Endothelial cell of umbilical vein (primary cell): ENCODE data around the gene PROZ. TPM values are rescaled to one million over a fixed set of nuclear protein-coding genes. Genes with fewer than 3 reads are reported as not detected.

ENCODE experiments used
- BruUV-seq: library from RNA; stranded (reverse); fragments of 400-500 nt; replicated peaks from 2 replicates; lab custom pipeline; 2021; lab: Mats Ljungman, UMichigan
- CTCF ChIA-PET: fragments of 300-600, 350-600 bp; sonication (Branson Sonifier 250); formaldehyde crosslinking; loops from one replicate; lab custom pipeline; 2021; ENCODE audit warnings: antibody characterized with exemption, inconsistent platforms; lab: Charles Lee
- POLR2A ChIA-PET: fragments of 300-600, 350-600 bp; sonication (Branson Sonifier 250); formaldehyde crosslinking; loops from one replicate; lab custom pipeline; 2021; ENCODE audit warnings: antibody characterized with exemption, inconsistent platforms; lab: Charles Lee
- DNase-seq: peaks from one replicate; pipeline ENCODE4 v3.0.0-alpha.2; 2011; ENCODE audit warnings: low read depth, low spot score
- FAIRE-seq: peaks from 2 replicates; lab custom pipeline; 2011; peaks lifted over from hg19 to GRCh38; lab: Jason Lieb, UNC
- H2AFZ ChIP-seq: 2 replicates; pipeline ENCODE4 v1.6.0; 2012; ENCODE audit warnings: low read depth, low read length, control low read depth, inconsistent platforms
- H3K27ac ChIP-seq: 2 replicates; pipeline ENCODE4 v1.5.1; 2011; ENCODE audit warnings: low read depth, mild to moderate bottlenecking, control low read depth, low read length, moderate library complexity; ENCODE audit not compliant: insufficient read depth
- H3K27me3 ChIP-seq, 2 experiments: 2 replicates each; pipeline versions ENCODE4 v1.6.0 to v1.6.1; 2011; ENCODE audit warnings: low read length in 2 of 2, mixed read lengths in 1 of 2; ENCODE audit not compliant: control insufficient read depth in 2 of 2, insufficient read depth in 2 of 2
- H3K36me3 ChIP-seq, 2 experiments: 2 replicates in 1 of 2; 3 replicates in 1 of 2; pipeline ENCODE4 v1.5.1; 2011; ENCODE audit warnings: low read length in 2 of 2, mild to moderate bottlenecking in 1 of 2, moderate library complexity in 1 of 2; ENCODE audit not compliant: control insufficient read depth in 2 of 2, insufficient read depth in 2 of 2; ENCODE audit errors: extremely low read depth in 1 of 2
- H3K4me1 ChIP-seq: 3 replicates; pipeline ENCODE4 v1.5.1; 2011; ENCODE audit warnings: mild to moderate bottlenecking, low read length; ENCODE audit not compliant: control insufficient read depth, insufficient read depth; ENCODE audit errors: extremely low read depth
- H3K4me2 ChIP-seq: 2 replicates; pipeline ENCODE4 v1.6.1; 2011; ENCODE audit warnings: low read length, control low read depth, mixed read lengths; ENCODE audit not compliant: insufficient read depth
- H3K4me3 ChIP-seq, 3 experiments: fragments of 200-600 bp in 1 of 3; sonication (generic), shearing (Covaris generic) in 1 of 3; replicated peaks in 1 of 3; 2 replicates each; pipeline ENCODE4 v1.5.1; 2011 to 2016; ENCODE audit warnings: control low read depth in 3 of 3, low read length in 3 of 3, mild to moderate bottlenecking in 2 of 3, inconsistent platforms in 1 of 3, low read depth in 1 of 3, moderate library complexity in 1 of 3; ENCODE audit not compliant: insufficient read depth in 1 of 3
- H3K79me2 ChIP-seq: 2 replicates; pipeline ENCODE4 v1.6.0; 2012; ENCODE audit warnings: low read length, inconsistent platforms; ENCODE audit not compliant: control insufficient read depth, insufficient read depth
- H3K9ac ChIP-seq: replicated peaks from 2 replicates; pipeline ENCODE3; 2011; ENCODE audit warnings: low read length, control low read depth; ENCODE audit not compliant: insufficient read depth; ENCODE audit errors: extremely low read depth
- H3K9me1 ChIP-seq: replicated peaks from 3 replicates; pipeline ENCODE4 v1.6.0; 2011; ENCODE audit warnings: mild to moderate bottlenecking, low read length; ENCODE audit not compliant: control insufficient read depth, insufficient read depth; ENCODE audit errors: extremely low read depth
- H3K9me3 ChIP-seq: replicated peaks from 2 replicates; pipeline ENCODE4 v1.5.1; 2012; ENCODE audit warnings: low read length, inconsistent platforms; ENCODE audit not compliant: control insufficient read depth, insufficient read depth
- H4K20me1 ChIP-seq: replicated peaks from 2 replicates; pipeline ENCODE3; 2011; ENCODE audit warnings: mild to moderate bottlenecking, low read length; ENCODE audit not compliant: control insufficient read depth, insufficient read depth; ENCODE audit errors: extremely low read depth
- EZH2 ChIP-seq: IDR thresholded peaks from 2 replicates; pipeline ENCODE4 v1.6.1; 2012; ENCODE audit warnings: borderline replicate concordance, low read depth, mild to moderate bottlenecking, moderate library complexity, low read length, inconsistent platforms; ENCODE audit not compliant: severe bottlenecking
- FOS ChIP-seq: IDR thresholded peaks from 2 replicates; pipeline ENCODE4 v1.6.1; 2011; ENCODE audit warnings: mild to moderate bottlenecking, low read length, moderate library complexity, borderline replicate concordance; ENCODE audit not compliant: insufficient read depth
- JUN ChIP-seq: IDR thresholded peaks from 2 replicates; pipeline ENCODE4 v1.6.1; 2011; ENCODE audit warnings: borderline replicate concordance, low read depth; ENCODE audit not compliant: insufficient read length, insufficient read depth
- MYC ChIP-seq: IDR thresholded peaks from one replicate; pipeline ENCODE4 v1.6.1; 2011; ENCODE audit warnings: mild to moderate bottlenecking, low read depth, low read length
- POLR2A ChIP-seq: IDR thresholded peaks from 2 replicates; pipeline ENCODE4 v1.6.1; 2012; ENCODE audit warnings: low read depth, mild to moderate bottlenecking, control low read depth, low read length
- POLR2AphosphoS5 ChIP-seq: IDR thresholded peaks from 2 replicates; pipeline ENCODE4 v1.6.1; 2012; ENCODE audit warnings: low read depth, mild to moderate bottlenecking, control low read depth, low read length, moderate library complexity; ENCODE audit not compliant: insufficient read depth
- dilution Hi-C: fragments of 300-500 bp; cut with MboI; formaldehyde crosslinking; loops from one replicate; pipeline ENCODE4 v1.15.0; 2019; ENCODE audit warnings: low sequenced_read_pairs; ENCODE audit not compliant: extremely low pct_ligation_motif_present
- intact Hi-C: fragments of 100-400 bp; cut with micrococcal nuclease; formaldehyde crosslinking; loops from one replicate; pipeline ENCODE4 v1.10.0; 2022
- polyA plus RNA-seq, 4 experiments: library from polyadenylated mRNA; depleted of rRNA in 3 of 4; stranded (reverse) in 3 of 4; unstranded in 1 of 4; fragments of >200 nt; gene quantifications; 2 replicates each; pipeline versions ENCODE4 v1.2.1 to v1.2.3, GENCODE V29; 2011 to 2012; ENCODE audit warnings: missing spikeins in 1 of 4
- total RNA-seq: library from RNA; stranded (reverse); gene quantifications from 2 replicates; pipeline ENCODE4 v1.2.3, GENCODE V29; 2021
- TF ChIP-seq, protein P1 (sequence below), 2 donors: IDR thresholded peaks; 1 replicate in 1 of 2; 2 replicates in 1 of 2; pipeline ENCODE4 v1.5.1; 2011; ENCODE audit warnings: low read length in 2 of 2, mild to moderate bottlenecking in 2 of 2, moderate library complexity in 2 of 2, control low read depth in 1 of 2, inconsistent platforms in 1 of 2, low read depth in 1 of 2; ENCODE audit not compliant: insufficient read depth in 1 of 2; ENCODE audit errors: extremely low read depth in 1 of 2

PROZ gene
- total and polyA plus RNA-seq, 2 donors (not counting 3 experiments of a cell fraction or from before 2014, with no cell fraction given): not detected

DNA sequence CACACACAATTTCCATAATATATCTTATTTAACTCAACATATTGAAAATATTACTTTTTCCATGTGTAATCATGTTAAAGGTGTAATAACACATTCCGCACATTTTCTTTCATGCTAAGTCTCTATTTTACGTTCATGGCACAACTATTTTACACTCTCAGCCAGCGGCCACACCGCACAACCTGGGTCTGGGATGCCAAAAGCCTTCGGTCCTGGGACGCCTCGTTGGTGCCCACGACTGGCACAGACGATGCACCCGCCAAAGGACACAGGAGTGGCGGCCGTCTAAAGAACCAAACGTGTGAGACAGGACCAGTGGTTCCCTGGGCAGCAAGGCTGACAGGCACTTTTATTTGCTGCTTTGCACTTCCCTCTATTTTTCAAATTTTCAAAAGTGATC lies 10.0 kb upstream of the PROZ start:
- FAIRE-seq (no peak), DNase-seq (no peak)
- CTCF ChIA-PET: no interaction called here
- Histone ChIP-seq H3K4me2 (no peak overlapping the region), H2AFZ (no peak overlapping the region), H3K27me3 (peaks cover 0 to 10% of the 10 kb centered on the region in 2 experiments), H3K9ac (no peak overlapping the region), H3K79me2 (no peaks in the 10 kb centered on the region), H3K4me1 (peaks cover under 1% of the 10 kb centered on the region), H3K9me1 (no peaks in the 10 kb centered on the region), H3K4me3 (no peak overlapping the region), H3K27ac (no peak overlapping the region), H4K20me1 (no peaks in the 10 kb centered on the region), H3K9me3 (no peaks in the 10 kb centered on the region), H3K36me3 (no peaks in the 10 kb centered on the region)
- TF ChIP-seq, protein P1, sequence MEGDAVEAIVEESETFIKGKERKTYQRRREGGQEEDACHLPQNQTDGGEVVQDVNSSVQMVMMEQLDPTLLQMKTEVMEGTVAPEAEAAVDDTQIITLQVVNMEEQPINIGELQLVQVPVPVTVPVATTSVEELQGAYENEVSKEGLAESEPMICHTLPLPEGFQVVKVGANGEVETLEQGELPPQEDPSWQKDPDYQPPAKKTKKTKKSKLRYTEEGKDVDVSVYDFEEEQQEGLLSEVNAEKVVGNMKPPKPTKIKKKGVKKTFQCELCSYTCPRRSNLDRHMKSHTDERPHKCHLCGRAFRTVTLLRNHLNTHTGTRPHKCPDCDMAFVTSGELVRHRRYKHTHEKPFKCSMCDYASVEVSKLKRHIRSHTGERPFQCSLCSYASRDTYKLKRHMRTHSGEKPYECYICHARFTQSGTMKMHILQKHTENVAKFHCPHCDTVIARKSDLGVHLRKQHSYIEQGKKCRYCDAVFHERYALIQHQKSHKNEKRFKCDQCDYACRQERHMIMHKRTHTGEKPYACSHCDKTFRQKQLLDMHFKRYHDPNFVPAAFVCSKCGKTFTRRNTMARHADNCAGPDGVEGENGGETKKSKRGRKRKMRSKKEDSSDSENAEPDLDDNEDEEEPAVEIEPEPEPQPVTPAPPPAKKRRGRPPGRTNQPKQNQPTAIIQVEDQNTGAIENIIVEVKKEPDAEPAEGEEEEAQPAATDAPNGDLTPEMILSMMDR (IDR thresholded peaks at IDR 0.05; ENCODE audit: extremely low read depth in 1 of 2, insufficient read depth in 1 of 2, low read depth in 1 of 2, low read length in 2 of 2): no peak
- TF ChIP-seq EZH2: no peak
- no peak for TF ChIP-seq FOS
- no peak for TF ChIP-seq JUN
- no peak for TF ChIP-seq MYC
- intact Hi-C loops: no loop called here
- dilution Hi-C loops: no loop called here
- BruUV-seq: no TSS peak
- POLR2A ChIA-PET: no interaction called here

DNA sequence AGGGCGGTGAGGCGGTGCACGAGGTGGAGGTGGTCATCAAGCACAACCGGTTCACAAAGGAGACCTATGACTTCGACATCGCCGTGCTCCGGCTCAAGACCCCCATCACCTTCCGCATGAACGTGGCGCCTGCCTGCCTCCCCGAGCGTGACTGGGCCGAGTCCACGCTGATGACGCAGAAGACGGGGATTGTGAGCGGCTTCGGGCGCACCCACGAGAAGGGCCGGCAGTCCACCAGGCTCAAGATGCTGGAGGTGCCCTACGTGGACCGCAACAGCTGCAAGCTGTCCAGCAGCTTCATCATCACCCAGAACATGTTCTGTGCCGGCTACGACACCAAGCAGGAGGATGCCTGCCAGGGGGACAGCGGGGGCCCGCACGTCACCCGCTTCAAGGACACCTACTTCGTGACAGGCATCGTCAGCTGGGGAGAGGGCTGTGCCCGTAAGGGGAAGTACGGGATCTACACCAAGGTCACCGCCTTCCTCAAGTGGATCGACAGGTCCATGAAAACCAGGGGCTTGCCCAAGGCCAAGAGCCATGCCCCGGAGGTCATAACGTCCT lies 9.4 kb upstream of the PROZ start:
- Histone ChIP-seq H4K20me1 (no peaks in the 10 kb centered on the region), H3K9me1 (no peaks in the 10 kb centered on the region), H3K4me3 (no peak overlapping the region), H3K9me3 (no peaks in the 10 kb centered on the region), H3K27me3 (peaks cover 0 to 10% of the 10 kb centered on the region in 2 experiments), H3K27ac (no peak overlapping the region), H2AFZ (no peak overlapping the region), H3K4me2 (no peak overlapping the region), H3K79me2 (no peaks in the 10 kb centered on the region), H3K36me3 (no peaks in the 10 kb centered on the region), H3K4me1 (peaks cover 3% of the 10 kb centered on the region), H3K9ac (no peak overlapping the region)
- no peak for DNase-seq
- POLR2A ChIA-PET: no interaction called here
- CTCF ChIA-PET: no interaction called here
- no TSS peak for BruUV-seq
- TF ChIP-seq POLR2A: no peak
- no peak for TF ChIP-seq JUN
- no peak for TF ChIP-seq EZH2
- TF ChIP-seq FOS: no peak
- no peak for TF ChIP-seq POLR2AphosphoS5
- dilution Hi-C loops (no loop called here), intact Hi-C loops (no loop called here)
- no peak for FAIRE-seq
